HepG2 (cell line): Measurements from ENCODE around the gene NEURL2. TPM values are rescaled to one million over a fixed set of nuclear protein-coding genes. Genes with fewer than 3 reads are reported as not detected.

Experiments used
- CC2D1A ChIP-seq: sonication (generic); formaldehyde crosslinking; IDR thresholded peaks from 2 replicates; pipeline ENCODE4 v1.8.1; 2023; ENCODE audit warnings: mild to moderate bottlenecking, missing genetic modification reagents
- HHEX ChIP-seq: IDR thresholded peaks from 2 replicates; pipeline ENCODE4 v1.6.1; 2016; ENCODE audit warnings: control low read depth
- KAT7 ChIP-seq: IDR thresholded peaks from 2 replicates; pipeline ENCODE4 v1.6.1; 2018; ENCODE audit warnings: borderline replicate concordance, missing compliant biosample characterization
- MTF2 ChIP-seq: sonication (generic); formaldehyde crosslinking; IDR thresholded peaks from 2 replicates; pipeline ENCODE4 v1.5.0; 2020; ENCODE audit warnings: missing genetic modification reagents, borderline replicate concordance
- PCBP2 ChIP-seq: fragments of 200-400 bp; formaldehyde crosslinking; optimal IDR thresholded peaks from 2 replicates; pipeline ENCODE3; 2018; ENCODE audit warnings: low read length, low read depth; ENCODE audit not compliant: poor library complexity, severe bottlenecking
- PHF20 ChIP-seq: sonication (generic); formaldehyde crosslinking; IDR thresholded peaks from 2 replicates; pipeline ENCODE4 v1.5.0; 2020; ENCODE audit warnings: mild to moderate bottlenecking, missing genetic modification reagents
- PRPF4 ChIP-seq: fragments of 200-400 bp; formaldehyde crosslinking; IDR thresholded peaks from 2 replicates; pipeline ENCODE4 v1.6.1; 2016; ENCODE audit warnings: low read length, low read depth; ENCODE audit not compliant: poor library complexity, severe bottlenecking
- REL ChIP-seq: sonication (generic); formaldehyde crosslinking; conservative IDR thresholded peaks from 2 replicates; pipeline ENCODE4 v1.8.0; 2022; ENCODE audit warnings: mild to moderate bottlenecking, missing genetic modification reagents, moderate library complexity
- RXRA ChIP-seq: sonication (generic); formaldehyde crosslinking; IDR thresholded peaks from 2 replicates; pipeline ENCODE4 v1.5.1; 2020; ENCODE audit warnings: missing genetic modification reagents
- TBX3 ChIP-seq: fragments of 450-650 bp; IDR thresholded peaks from 2 replicates; pipeline ENCODE4 v1.6.1; 2017; ENCODE audit warnings: antibody characterized with exemption, mild to moderate bottlenecking, inconsistent platforms, borderline replicate concordance
- YEATS2 ChIP-seq: sonication (generic); formaldehyde crosslinking; IDR thresholded peaks from 2 replicates; pipeline ENCODE4 v1.4.0; 2020; ENCODE audit warnings: missing genetic modification reagents, borderline replicate concordance
- YEATS4 ChIP-seq: sonication (generic); formaldehyde crosslinking; IDR thresholded peaks from 2 replicates; pipeline ENCODE4 v1.4.0; 2020; ENCODE audit warnings: missing genetic modification reagents, borderline replicate concordance
- ZNF225 ChIP-seq: sonication (generic); formaldehyde crosslinking; IDR thresholded peaks from 2 replicates; pipeline ENCODE4 v1.4.0; 2020; ENCODE audit warnings: mild to moderate bottlenecking, missing genetic modification reagents
- ZNF367 ChIP-seq: sonication (generic); formaldehyde crosslinking; IDR thresholded peaks from 2 replicates; pipeline ENCODE4 v1.4.0; 2020; ENCODE audit warnings: missing genetic modification reagents, borderline replicate concordance
- ZNF460 ChIP-seq: sonication (generic); formaldehyde crosslinking; IDR thresholded peaks from 2 replicates; pipeline ENCODE4 v1.5.1; 2020; ENCODE audit warnings: missing genetic modification reagents, mild to moderate bottlenecking, borderline replicate concordance
- ZNF557 ChIP-seq: sonication (generic); formaldehyde crosslinking; IDR thresholded peaks from 2 replicates; pipeline ENCODE4 v1.4.0; 2020; ENCODE audit warnings: missing genetic modification reagents
- polyA plus RNA-seq, 8 experiments: library from polyadenylated mRNA; depleted of rRNA in 3 of 8; stranded (reverse) in 7 of 8; unstranded in 1 of 8; fragments of >200 nt; fragmentation: Illumina TruSeq in 4 of 8; extraction: Trizol in 4 of 8; gene quantifications; 2 replicates each; pipeline versions ENCODE4 v1.2.1 to v1.2.3, GENCODE V29; 2011 to 2016; ENCODE audit warnings: low read depth in 4 of 8, missing spikeins in 1 of 8, mixed read lengths in 1 of 8; ENCODE audit not compliant: insufficient read depth in 1 of 8
- total RNA-seq, 5 experiments: library from RNA; depleted of rRNA; stranded (reverse); fragments of >200 nt; fragmentation: Illumina TruSeq; extraction: Trizol; gene quantifications; 2 replicates each; pipeline ENCODE4 v1.2.3, GENCODE V29; 2016; ENCODE audit warnings: low read depth in 1 of 5
- TF ChIP-seq, protein P1 (sequence below): sonication (generic); formaldehyde crosslinking; IDR thresholded peaks from 2 replicates; pipeline ENCODE4 v1.8.0; 2023; ENCODE audit warnings: mild to moderate bottlenecking, missing genetic modification reagents
- TF ChIP-seq, protein P2 (sequence below): sonication (generic); formaldehyde crosslinking; IDR thresholded peaks from 2 replicates; pipeline ENCODE4 v1.4.0; 2020; ENCODE audit warnings: missing genetic modification reagents
- TF ChIP-seq, protein P3 (sequence below): sonication (generic); formaldehyde crosslinking; IDR thresholded peaks from 2 replicates; pipeline ENCODE4 v1.4.0; 2020; ENCODE audit warnings: missing genetic modification reagents

NEURL2 gene
- total and polyA plus RNA-seq, 2 of the 13 experiments (the other 11 are each of a cell fraction or from before 2014, with no cell fraction given) = 7.2 to 9.7 TPM

DNA sequence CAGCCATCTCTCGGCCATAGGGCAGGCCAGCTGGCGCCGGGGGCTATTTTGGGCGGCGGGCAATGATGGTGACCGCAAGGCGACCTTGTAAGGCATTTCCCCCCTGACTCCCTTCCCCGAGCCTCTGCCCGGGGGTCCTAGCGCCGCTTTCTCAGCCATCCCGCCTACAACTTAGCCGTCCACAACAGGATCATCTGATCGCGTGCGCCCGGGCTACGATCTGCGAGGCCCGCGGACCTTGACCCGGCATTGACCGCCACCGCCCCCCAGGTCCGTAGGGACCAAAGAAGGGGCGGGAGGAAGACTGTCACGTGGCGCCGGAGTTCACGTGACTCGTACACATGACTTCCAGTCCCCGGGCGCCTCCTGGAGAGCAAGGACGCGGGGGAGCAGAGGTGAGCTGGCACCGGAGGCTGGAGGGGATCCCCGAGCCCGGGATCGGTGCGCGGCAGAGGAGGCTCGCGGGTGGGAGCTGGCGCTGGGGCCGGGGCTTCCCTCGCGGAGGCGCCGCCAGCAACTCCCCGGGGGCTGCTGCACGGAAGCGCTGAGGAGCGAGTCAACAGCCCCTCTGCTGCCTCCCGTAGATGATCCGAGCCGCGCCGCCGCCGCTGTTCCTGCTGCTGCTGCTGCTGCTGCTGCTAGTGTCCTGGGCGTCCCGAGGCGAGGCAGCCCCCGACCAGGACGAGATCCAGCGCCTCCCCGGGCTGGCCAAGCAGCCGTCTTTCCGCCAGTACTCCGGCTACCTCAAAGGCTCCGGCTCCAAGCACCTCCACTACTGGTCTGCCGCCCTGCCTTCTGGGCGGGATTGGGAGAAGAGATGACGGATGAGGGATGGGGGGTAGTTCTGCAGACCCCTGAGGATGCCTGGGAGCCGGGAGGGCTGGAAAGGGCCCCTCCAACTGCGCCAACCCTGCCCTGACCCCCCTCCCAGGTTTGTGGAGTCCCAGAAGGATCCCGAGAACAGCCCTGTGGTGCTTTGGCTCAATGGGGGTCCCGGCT, at the start of gene NEURL2, which contains the start of gene CTSA (continued):
- TF ChIP-seq MTF2 (CRISPR knock-in tag) (no peak; the same call in 1 of the 2 replicates), TBX3 (peak; percentile 88), ZNF460 (peak; percentile 87; the same call in 1 of the 2 replicates), YEATS4 (CRISPR knock-in tag) (peak; percentile 100), ZNF225 (0 out of 2 replicates have a peak, but pooled peaks have one; percentile 62), YEATS2 (peak; percentile 100), RXRA (CRISPR knock-in tag) (peak; percentile 100), ZNF557 (CRISPR knock-in tag) (peak; percentile 92; the same call in 1 of the 2 replicates), PHF20 (CRISPR knock-in tag) (peak; percentile 100), PCBP2 (no peak), HHEX (CRISPR knock-in tag) (peak; percentile 77), CC2D1A (CRISPR knock-in tag) (peak; percentile 98), PRPF4 (no peak), KAT7 (CRISPR knock-in tag) (peak; percentile 92; the same call in 1 of the 2 replicates), ZNF367 (no peak), REL (CRISPR knock-in tag) (peak; percentile 98)
- TF ChIP-seq, protein P1, sequence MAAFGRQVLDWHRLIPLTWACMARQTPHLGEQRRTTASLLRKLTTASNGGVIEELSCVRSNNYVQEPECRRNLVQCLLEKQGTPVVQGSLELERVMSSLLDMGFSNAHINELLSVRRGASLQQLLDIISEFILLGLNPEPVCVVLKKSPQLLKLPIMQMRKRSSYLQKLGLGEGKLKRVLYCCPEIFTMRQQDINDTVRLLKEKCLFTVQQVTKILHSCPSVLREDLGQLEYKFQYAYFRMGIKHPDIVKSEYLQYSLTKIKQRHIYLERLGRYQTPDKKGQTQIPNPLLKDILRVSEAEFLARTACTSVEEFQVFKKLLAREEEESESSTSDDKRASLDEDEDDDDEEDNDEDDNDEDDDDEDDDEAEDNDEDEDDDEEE (CRISPR knock-in tag) = peak; percentile 84
- TF ChIP-seq, protein P2, sequence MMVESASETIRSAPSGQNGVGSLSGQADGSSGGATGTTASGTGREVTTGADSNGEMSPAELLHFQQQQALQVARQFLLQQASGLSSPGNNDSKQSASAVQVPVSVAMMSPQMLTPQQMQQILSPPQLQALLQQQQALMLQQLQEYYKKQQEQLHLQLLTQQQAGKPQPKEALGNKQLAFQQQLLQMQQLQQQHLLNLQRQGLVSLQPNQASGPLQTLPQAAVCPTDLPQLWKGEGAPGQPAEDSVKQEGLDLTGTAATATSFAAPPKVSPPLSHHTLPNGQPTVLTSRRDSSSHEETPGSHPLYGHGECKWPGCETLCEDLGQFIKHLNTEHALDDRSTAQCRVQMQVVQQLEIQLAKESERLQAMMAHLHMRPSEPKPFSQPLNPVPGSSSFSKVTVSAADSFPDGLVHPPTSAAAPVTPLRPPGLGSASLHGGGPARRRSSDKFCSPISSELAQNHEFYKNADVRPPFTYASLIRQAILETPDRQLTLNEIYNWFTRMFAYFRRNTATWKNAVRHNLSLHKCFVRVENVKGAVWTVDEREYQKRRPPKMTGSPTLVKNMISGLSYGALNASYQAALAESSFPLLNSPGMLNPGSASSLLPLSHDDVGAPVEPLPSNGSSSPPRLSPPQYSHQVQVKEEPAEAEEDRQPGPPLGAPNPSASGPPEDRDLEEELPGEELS (CRISPR knock-in tag) = peak; percentile 92
- TF ChIP-seq, protein P3, sequence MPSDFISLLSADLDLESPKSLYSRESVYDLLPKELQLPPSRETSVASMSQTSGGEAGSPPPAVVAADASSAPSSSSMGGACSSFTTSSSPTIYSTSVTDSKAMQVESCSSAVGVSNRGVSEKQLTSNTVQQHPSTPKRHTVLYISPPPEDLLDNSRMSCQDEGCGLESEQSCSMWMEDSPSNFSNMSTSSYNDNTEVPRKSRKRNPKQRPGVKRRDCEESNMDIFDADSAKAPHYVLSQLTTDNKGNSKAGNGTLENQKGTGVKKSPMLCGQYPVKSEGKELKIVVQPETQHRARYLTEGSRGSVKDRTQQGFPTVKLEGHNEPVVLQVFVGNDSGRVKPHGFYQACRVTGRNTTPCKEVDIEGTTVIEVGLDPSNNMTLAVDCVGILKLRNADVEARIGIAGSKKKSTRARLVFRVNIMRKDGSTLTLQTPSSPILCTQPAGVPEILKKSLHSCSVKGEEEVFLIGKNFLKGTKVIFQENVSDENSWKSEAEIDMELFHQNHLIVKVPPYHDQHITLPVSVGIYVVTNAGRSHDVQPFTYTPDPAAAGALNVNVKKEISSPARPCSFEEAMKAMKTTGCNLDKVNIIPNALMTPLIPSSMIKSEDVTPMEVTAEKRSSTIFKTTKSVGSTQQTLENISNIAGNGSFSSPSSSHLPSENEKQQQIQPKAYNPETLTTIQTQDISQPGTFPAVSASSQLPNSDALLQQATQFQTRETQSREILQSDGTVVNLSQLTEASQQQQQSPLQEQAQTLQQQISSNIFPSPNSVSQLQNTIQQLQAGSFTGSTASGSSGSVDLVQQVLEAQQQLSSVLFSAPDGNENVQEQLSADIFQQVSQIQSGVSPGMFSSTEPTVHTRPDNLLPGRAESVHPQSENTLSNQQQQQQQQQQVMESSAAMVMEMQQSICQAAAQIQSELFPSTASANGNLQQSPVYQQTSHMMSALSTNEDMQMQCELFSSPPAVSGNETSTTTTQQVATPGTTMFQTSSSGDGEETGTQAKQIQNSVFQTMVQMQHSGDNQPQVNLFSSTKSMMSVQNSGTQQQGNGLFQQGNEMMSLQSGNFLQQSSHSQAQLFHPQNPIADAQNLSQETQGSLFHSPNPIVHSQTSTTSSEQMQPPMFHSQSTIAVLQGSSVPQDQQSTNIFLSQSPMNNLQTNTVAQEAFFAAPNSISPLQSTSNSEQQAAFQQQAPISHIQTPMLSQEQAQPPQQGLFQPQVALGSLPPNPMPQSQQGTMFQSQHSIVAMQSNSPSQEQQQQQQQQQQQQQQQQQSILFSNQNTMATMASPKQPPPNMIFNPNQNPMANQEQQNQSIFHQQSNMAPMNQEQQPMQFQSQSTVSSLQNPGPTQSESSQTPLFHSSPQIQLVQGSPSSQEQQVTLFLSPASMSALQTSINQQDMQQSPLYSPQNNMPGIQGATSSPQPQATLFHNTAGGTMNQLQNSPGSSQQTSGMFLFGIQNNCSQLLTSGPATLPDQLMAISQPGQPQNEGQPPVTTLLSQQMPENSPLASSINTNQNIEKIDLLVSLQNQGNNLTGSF (CRISPR knock-in tag) = peak; percentile 98
